Keratinocyte (primary cell): ENCODE results near the gene BRD7.

ENCODE experiments used
- CTCF ChIP-seq, 3 experiments: IDR thresholded peaks in 1 of 3; conservative IDR thresholded peaks in 1 of 3; optimal IDR thresholded peaks in 1 of 3; 2 replicates in 2 of 3; 3 replicates in 1 of 3; pipeline versions ENCODE3 to v1.5.1; 2011; ENCODE audit warnings: low read length in 3 of 3, mild to moderate bottlenecking in 3 of 3, moderate library complexity in 2 of 3, control low read depth in 1 of 3, inconsistent platforms in 1 of 3; ENCODE audit not compliant: insufficient read depth in 2 of 3; ENCODE audit errors: extremely low read depth in 1 of 3
- EZH2 ChIP-seq: IDR thresholded peaks from one replicate; pipeline ENCODE4 v1.6.1; 2012; ENCODE audit warnings: inconsistent platforms, mild to moderate bottlenecking, low read length, moderate library complexity

- no peak for TF ChIP-seq CTCF (optimal IDR thresholded peaks at IDR 0.05 in 1 of 3, IDR thresholded peaks at IDR 0.05 in 1 of 3, conservative IDR thresholded peaks at IDR 0.05 in 1 of 3; ENCODE audit: extremely low read depth in 1 of 3, insufficient read depth in 2 of 3, low read length in 3 of 3)
- TF ChIP-seq EZH2, result no peak
Measured at GRCh38 chr16:50273382-50273690, 95.5 kb downstream of the BRD7 start.
